Esophagus muscularis mucosa (tissue), 4 donors: ENCODE measurements around the gene ZNF107. TPM values are rescaled to one million over a fixed set of nuclear protein-coding genes. Genes with fewer than 3 reads are reported as not detected.

Source experiments
- DNase-seq: peaks from one replicate; pipeline ENCODE4 v3.0.0-alpha.2; 2017; ENCODE audit errors: extremely low spot score
- H3K27ac ChIP-seq, 4 donors: fragments of 200-600 bp; sonication (generic); replicated peaks in 1 of 4; 1 replicate in 3 of 4; 2 replicates in 1 of 4; pipeline ENCODE4 v1.5.1; 2016 to 2019; ENCODE audit warnings: mild to moderate bottlenecking in 1 of 4
- H3K27me3 ChIP-seq, 4 donors: fragments of 200-600 bp; sonication (generic); one replicate each; pipeline versions ENCODE4 v1.5.1 to v1.6.0; 2016 to 2019
- H3K36me3 ChIP-seq, 4 donors: fragments of 200-600 bp; sonication (generic); one replicate each; pipeline ENCODE4 v1.5.1; 2016 to 2019
- H3K4me1 ChIP-seq, 4 donors: fragments of 200-600 bp; sonication (generic); one replicate each; pipeline ENCODE4 v1.5.1; 2016 to 2019
- H3K4me3 ChIP-seq, 4 donors: fragments of 200-600 bp; sonication (generic); 1 replicate in 2 of 4; 2 replicates in 2 of 4; pipeline ENCODE4 v1.5.1; 2016 to 2019; ENCODE audit warnings: mild to moderate bottlenecking in 4 of 4, moderate library complexity in 1 of 4
- H3K9me3 ChIP-seq, 4 donors: fragments of 200-600 bp; sonication (generic); 1 replicate in 3 of 4; 2 replicates in 1 of 4; pipeline ENCODE4 v1.5.1; 2016 to 2019
- CTCF ChIP-seq, 3 experiments: fragments of 200-600 bp in 2 of 3; fragments of 450-650 bp in 1 of 3; sonication (generic) in 2 of 3; IDR thresholded peaks; one replicate each; pipeline ENCODE4 v1.5.1; 2017 to 2019; ENCODE audit warnings: antibody characterized with exemption in 3 of 3, mild to moderate bottlenecking in 2 of 3, moderate library complexity in 1 of 3
- EP300 ChIP-seq: sonication (generic); formaldehyde crosslinking; IDR thresholded peaks from one replicate; pipeline ENCODE4 v1.6.1; 2017; ENCODE audit warnings: antibody characterized with exemption
- POLR2A ChIP-seq: fragments of 450-650 bp; IDR thresholded peaks from one replicate; pipeline ENCODE4 v1.6.1; 2017; ENCODE audit warnings: antibody characterized with exemption, moderate library complexity, mild to moderate bottlenecking, low read depth
- POLR2AphosphoS5 ChIP-seq, 2 donors: sonication (generic); formaldehyde crosslinking; IDR thresholded peaks; one replicate each; pipeline ENCODE4 v1.6.1; 2017; ENCODE audit warnings: antibody characterized with exemption in 2 of 2
- WGBS: methylation state at CpG from one replicate; pipeline ENCODE4 v1.1.5; 2018; 5-methylcytosine and 5-hydroxymethylcytosine counted together
- intact Hi-C: fragments of 100-400 bp; cut with DNase I; formaldehyde crosslinking; loops from one replicate; pipeline ENCODE4 v1.15.1; 2023
- total RNA-seq, 4 donors: library from RNA; depleted of rRNA; stranded (reverse); fragments of >200 nt; gene quantifications; one replicate each; pipeline versions ENCODE4 v1.1.0 to v1.2.1, GENCODE V29; 2016

ZNF107 gene
- total RNA-seq, 4 donors from 2014 or later = 1.8 to 3.3 (median 2.4) TPM

DNA sequence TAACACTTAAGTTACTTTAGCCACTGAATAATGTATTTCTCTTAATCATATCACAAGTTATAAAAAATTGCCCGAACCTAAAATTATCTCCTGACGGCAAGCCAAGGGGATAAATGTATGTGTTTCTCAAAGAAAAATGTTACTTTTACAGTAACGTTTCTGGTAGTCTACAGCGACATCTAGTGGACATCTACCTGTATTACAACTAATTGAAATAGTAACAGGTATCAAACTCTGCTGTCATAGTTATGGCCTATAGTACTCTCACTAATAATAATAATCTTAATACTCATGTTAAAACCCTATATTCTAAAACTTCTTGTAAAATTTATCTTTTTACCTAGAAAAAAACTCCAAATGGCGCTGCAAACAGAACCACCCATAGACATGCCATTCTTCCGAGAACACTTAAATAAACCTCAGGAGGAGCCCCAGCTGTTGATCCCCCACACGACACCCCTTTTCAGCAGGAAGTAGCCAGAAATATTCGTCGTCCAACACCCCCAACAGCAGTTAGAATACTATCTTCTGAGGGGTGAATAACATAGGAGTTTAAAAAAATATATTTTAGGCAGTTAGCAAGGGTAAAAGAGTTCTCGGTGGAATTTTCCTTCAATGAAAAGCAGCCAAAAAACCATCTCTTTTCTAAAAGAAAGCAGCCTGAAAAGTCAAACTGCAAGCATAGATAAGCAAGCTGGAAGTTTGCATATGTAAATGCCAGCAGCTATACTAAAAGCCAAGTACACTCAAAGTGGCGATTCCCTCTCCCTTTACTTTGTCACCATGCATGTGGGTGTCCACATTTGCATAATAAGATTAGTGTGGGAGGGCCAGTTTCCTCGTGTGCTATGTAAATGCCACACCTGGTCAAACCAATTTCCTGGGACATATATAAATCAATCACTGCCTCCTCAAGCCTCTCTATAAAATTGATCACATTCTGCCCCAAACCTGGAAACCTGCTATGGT is 40.5 kb upstream of the ZNF107 start:
- Histone ChIP-seq H3K36me3 (no peaks in the 10 kb centered on the region), H3K27me3 (peaks cover 0 to 12% (median 0%) of the 10 kb centered on the region in 4 donors), H3K9me3 (no peaks in the 10 kb centered on the region), H3K4me3 (no peak overlapping the region), H3K27ac (no peak overlapping the region), H3K4me1 (no peaks in the 10 kb centered on the region)
- DNase-seq = no peak
- peak; percentile 65 to 76 (median 68) for TF ChIP-seq CTCF (IDR thresholded peaks at IDR 0.05)
- no peak for TF ChIP-seq POLR2AphosphoS5 (IDR thresholded peaks at IDR 0.05)
- WGBS = 22% methylated on average over 12 of the region's 12 CpGs
- intact Hi-C loops = no loop called here

- Histone ChIP-seq H3K27ac (no peak overlapping the region), H3K4me3 (no peak overlapping the region), H3K4me1 (no peaks in the 10 kb centered on the region), H3K9me3 (no peaks in the 10 kb centered on the region), H3K36me3 (no peaks in the 10 kb centered on the region), H3K27me3 (peaks cover 0 to 12% (median 0%) of the 10 kb centered on the region in 4 donors)
- DNase-seq = no peak
- intact Hi-C loops = no loop called here
- TF ChIP-seq POLR2AphosphoS5 (IDR thresholded peaks at IDR 0.05) (no peak), CTCF (IDR thresholded peaks at IDR 0.05) (no peak), EP300 (no peak), POLR2A (no peak)
- 61% methylated on average over 5 of the region's 5 CpGs for WGBS
Observed at GRCh38 chr7:64626083-64626469, 39.9 kb upstream of the ZNF107 start.

GRCh38 chr7:64626557-64626956 is 39.4 kb upstream of the ZNF107 start:
- TF ChIP-seq POLR2AphosphoS5 (IDR thresholded peaks at IDR 0.05) = no peak
- no peak for TF ChIP-seq CTCF (IDR thresholded peaks at IDR 0.05)
- TF ChIP-seq POLR2A = no peak
- no peak for TF ChIP-seq EP300
- no peak overlapping the region for H3K27ac ChIP-seq
- intact Hi-C loops = no loop called here
- no peak overlapping the region for H3K4me3 ChIP-seq
- no peak for DNase-seq
- no peaks in the 10 kb centered on the region for H3K9me3 ChIP-seq
- peaks cover 0 to 12% (median 0%) of the 10 kb centered on the region in 4 donors for H3K27me3 ChIP-seq
- no peaks in the 10 kb centered on the region for H3K4me1 ChIP-seq
- H3K36me3 ChIP-seq = no peaks in the 10 kb centered on the region
- 62% methylated on average over 2 of the region's 2 CpGs for WGBS

GRCh38 chr7:64628192-64628591 is 37.7 kb upstream of the ZNF107 start:
- no peak for DNase-seq
- H3K4me1 ChIP-seq = no peaks in the 10 kb centered on the region
- H3K36me3 ChIP-seq = no peaks in the 10 kb centered on the region
- H3K27ac ChIP-seq = no peak overlapping the region
- intact Hi-C loops = no loop called here
- no peak overlapping the region for H3K4me3 ChIP-seq
- no peaks in the 10 kb centered on the region for H3K9me3 ChIP-seq
- no peak for TF ChIP-seq EP300
- no peak for TF ChIP-seq POLR2AphosphoS5 (IDR thresholded peaks at IDR 0.05)
- no peak for TF ChIP-seq POLR2A
- no peak for TF ChIP-seq CTCF (IDR thresholded peaks at IDR 0.05)
- peaks cover 0 to 10% (median 0%) of the 10 kb centered on the region in 4 donors for H3K27me3 ChIP-seq
